AG20443 (cell line): Measurements from ENCODE around the gene FAM9A.
"Not testable (repeated sequence)": the region's sequence is repeated elsewhere in the genome, so short reads cannot be mapped to it uniquely, and the experiment has no call there.

Experiments used
- DNase-seq: peaks from one replicate; pipeline ENCODE4 v3.0.0; 2012; ENCODE audit warnings: low spot score, mixed read lengths

The FAM9A gene

GRCh38 chrX:8803326-8803725 lies 2.1 kb upstream of the FAM9A start:
- no peak for DNase-seq

- DNase-seq, result not testable (repeated sequence)
Observed at GRCh38 chrX:8800351-8800750, 832 bp downstream of the FAM9A start.

DNA sequence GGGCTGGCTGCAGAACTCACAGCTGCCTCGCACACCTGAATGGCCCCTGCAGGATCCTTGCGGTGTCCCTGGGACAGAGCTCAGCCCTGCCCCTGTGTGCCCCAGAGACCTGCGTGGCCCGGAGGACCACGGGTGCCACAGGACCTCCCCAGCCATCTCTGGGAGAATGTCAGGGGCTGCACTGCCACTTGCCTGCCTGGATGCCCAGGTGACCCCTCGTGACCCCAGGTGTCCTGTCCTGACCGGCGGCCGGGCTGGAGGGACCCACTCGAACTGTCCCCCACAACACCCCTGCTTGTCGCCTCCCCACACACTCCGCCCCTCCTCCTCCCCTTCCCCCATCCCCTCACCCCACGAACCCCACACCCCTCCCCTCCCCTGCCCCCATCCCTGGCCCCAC lies 1.9 kb downstream of the FAM9A start:
- DNase-seq, result not testable (repeated sequence)

DNA sequence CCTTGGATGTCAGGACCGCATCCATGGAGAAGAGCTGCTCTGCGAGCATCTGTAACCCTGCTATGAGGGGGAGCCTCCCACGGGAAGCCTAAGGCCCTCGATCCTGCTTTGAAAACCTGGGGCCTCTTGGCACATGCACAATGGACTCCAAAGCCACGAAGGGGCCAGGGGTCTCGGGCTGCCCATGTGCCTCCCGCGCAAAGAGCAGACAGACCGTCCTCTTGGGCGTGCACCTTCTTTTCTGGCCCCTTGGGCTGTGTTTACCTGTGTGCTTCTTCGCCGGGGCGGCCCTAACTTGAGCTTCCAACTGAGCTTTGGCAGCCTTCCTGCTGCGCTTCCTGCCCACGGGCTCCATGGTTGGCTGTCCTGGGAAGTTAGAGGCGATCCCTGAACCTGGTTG lies 2.5 kb downstream of the FAM9A start:
- not testable (repeated sequence) for DNase-seq

GRCh38 chrX:8787119-8787518 lies 14.1 kb downstream of the FAM9A start:
- DNase-seq, result not testable (repeated sequence)

- no peak for DNase-seq
Observed at GRCh38 chrX:8784162-8784561, 17.0 kb downstream of the FAM9A start.

DNA sequence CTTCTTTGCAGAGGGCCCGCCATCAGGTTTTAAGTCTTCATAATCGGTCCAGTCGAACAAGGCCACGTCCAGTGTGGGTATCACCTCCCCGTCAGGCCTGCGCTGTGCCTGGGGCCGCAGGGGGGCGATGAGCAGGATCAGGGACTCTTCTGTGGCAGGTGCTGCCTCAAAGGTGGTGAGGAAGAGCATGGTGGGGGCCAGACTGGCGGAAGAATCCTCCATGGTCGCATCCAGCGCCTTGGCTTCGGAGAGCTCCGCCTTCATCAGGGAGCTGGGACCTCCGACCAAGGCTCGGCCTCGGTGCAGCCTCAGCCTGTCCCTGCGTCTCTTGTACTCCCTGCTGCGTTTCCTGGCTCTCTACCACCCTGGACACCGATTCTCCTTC lies 17.5 kb downstream of the FAM9A start:
- no peak for DNase-seq

DNA sequence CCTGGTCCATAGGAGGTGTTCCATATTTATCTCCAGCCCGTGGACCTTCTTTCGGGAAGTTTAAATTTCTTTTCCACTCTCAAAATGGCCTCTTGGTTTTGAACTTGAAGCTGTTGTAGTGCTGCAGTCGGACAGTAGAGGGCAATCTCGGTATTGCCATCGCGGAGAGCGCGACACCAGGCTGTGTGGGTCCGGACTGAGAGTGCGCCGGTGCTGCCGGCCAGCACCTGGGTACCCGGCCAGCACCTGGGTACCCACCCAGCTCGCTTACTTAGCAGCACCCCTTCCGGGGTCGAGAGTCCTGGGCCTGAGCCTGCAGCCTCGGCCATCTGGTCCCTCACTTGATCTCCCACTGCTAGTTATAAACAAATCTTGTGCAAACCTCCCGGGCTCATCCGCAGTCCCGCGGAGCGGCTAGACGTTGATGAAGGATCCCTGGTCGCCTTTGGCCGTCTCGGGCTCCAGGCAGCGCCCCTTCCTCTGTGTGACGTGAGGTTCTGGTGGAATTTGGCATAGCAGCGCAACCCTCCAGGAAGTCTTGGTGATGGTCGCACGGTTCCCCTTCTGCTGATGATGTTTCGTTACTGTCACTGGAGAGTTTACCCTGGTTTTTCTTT lies 18.0 kb downstream of the FAM9A start:
- peak; percentile 52 for DNase-seq

- no peak for DNase-seq
Observed at GRCh38 chrX:8782595-8782994, 18.6 kb downstream of the FAM9A start.

GRCh38 chrX:8781921-8782320 lies 19.3 kb downstream of the FAM9A start:
- not testable (repeated sequence) for DNase-seq

GRCh38 chrX:8773117-8773516 lies 28.1 kb downstream of the FAM9A start:
- no peak for DNase-seq

DNA sequence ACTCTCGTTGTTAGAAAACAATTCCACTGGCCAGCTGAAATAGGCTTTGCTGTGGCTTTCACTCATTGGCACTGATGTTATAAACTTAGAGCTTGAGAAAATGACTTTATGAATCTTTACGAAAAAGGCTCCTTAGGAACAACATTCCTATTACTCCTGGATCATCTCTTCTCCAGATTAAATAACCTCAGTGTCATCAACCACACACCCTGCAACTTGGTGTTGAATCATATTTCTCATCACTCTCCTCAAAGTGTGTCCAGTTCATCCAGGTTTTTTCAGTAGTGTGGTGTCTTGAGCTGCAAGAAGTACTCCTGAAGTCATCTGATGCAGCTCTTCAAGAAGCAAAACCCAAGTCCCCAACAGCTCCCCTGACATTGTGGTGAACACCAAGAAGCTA lies 41.2 kb downstream of the FAM9A start:
- DNase-seq, result no peak

DNA sequence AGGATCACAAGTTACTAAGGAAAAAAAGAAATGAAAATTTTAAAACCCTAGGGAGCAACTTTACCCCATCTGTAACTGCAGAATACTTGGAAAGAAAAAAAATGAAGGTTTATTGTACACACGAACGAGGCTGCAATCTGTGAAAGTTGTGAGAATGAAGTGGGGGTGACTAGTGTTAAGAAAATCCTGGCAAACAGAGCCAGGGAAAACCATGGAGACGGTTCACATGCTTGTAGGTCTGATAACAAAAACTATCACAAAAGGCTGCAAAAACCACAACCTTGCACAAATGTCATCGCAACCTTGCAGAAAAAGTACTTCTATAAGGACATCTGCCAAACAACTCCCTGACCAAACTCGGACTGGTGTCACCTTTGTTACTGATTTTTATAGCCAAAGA lies 42.5 kb downstream of the FAM9A start:
- not testable (repeated sequence) for DNase-seq

DNA sequence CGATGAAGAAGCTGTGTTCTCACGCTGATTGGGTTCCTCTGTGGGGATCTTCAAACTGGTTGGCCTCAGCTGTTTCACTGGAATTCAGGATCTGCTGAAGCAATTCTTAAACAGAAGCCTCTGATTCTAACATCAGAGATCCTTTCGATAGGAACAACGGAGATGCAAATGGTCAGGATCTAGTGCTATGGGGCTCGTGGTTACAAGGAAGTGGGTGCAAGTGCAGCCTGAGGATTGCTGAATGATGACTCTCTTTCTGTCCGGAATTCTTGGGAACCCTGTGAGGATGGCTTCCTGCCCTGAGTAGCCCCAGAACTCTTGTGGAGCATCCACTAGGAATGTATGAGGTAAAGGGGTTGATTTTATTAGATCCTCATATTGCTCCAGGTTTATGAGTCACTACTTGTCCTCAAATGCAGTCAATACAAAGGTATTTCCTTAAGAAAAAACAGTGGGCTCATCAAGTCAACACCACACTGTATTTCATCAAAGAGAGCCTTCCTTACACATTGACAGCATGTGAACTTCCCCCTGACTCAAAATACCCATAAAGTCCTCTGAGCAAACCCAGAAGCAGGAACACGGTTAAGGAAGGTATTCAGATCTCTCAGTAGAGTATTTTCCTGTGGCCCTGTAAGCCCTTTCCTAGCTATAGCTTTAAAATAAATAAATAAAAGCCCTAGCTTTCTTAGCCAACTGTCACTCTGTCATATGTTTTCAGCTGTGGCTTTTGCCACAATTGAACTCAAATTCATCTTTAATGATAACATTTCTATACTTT lies 43.4 kb downstream of the FAM9A start:
- not testable (repeated sequence) for DNase-seq

GRCh38 chrX:8755813-8756212 lies 45.4 kb downstream of the FAM9A start:
- no peak for DNase-seq

DNA sequence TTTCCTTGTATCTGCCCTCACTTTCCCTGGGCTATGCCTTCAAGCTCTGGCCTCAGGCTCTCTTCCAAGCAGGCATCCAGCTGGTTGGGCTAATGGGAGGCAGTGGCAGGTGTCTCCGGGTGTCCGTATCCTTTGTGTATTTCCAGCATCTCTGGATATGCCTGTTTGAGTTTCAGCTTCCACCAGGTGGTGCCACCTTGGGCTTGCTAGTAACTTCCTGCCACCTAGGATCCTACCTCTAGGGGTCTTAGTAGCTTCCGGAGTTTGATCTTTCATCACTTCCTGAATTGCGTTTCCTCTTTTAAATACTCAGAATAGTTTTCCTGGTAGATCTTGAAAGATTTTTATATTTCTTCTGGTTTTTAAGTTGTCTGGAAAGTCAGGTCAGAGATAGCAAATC lies 46.1 kb downstream of the FAM9A start:
- DNase-seq, result no peak

GRCh38 chrX:8749697-8750096 lies 51.5 kb downstream of the FAM9A start:
- no peak for DNase-seq

- DNase-seq, result peak; percentile 55
Observed at GRCh38 chrX:8748855-8749254, 52.3 kb downstream of the FAM9A start.

DNA sequence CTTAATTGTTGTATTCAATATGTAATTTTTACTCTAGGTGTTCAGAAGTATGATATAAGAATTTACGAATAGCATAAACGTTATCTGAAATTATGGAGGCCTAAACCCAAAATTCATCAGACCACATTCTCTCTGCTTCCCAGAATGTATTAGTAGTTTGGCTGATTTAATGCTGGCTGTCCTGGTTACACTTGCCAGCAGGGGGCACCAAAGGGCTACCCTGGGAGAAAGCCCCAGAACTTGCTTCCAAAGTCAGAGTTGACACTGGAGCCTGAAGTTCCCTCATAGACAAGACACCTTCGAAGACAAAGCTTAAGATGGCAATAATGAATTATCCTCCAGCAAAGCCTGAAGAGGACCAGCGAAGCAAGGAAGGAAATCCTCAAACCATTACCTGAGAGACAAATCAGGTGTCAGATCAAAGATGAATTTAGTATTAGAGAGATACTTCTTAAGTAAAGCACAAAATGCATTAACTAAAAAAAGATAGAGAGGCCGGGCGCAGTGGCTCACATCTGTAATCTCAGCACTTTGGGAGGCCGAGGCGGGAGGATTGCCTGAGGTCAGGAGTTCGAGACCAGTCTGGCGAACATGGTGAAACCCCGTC lies 58.0 kb downstream of the FAM9A start:
- peak; percentile 43 for DNase-seq

DNA sequence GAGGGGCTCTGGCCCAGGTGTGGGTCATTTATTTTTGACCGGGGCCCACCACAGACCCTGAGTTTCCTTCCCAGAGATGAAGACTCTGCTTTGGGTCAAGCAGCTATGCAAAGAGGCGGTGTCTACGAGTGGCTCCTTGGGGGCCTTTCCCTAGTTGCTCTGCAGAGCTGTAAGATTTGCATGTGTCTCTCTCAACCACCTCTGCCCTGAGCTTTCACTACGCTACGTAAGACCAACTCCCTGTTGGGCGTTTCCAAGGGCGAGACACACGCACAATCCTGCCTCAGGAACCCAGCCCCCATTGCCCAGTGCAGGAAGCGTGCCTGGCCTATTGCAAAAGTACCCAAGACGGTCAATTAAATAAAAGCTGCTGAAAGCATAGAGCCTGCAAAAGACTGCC lies 59.2 kb downstream of the FAM9A start:
- no peak for DNase-seq
